Right lobe of liver (tissue), 6 donors: Measurements from ENCODE around the gene AKT3. TPM values are rescaled to one million over a fixed set of nuclear protein-coding genes. Genes with fewer than 3 reads are reported as not detected.

Experiments
- ATAC-seq, 4 donors: fragments of 200-7000 bp; cut with Tn5 transposase; one replicate each; pipeline ENCODE4 v1.9.1; 2020; ENCODE audit warnings: mild to moderate bottlenecking in 4 of 4, moderate library complexity in 4 of 4
- DNase-seq, 3 donors: peaks; one replicate each; pipeline ENCODE4 v3.0.0-alpha.2; 2020
- H3K27ac ChIP-seq, 3 donors: fragments of 200-600 bp; one replicate each; pipeline ENCODE4 v1.8.0; 2022
- H3K27me3 ChIP-seq, 2 donors: fragments of 200-600 bp; one replicate each; pipeline ENCODE4 v1.8.0; 2022
- H3K36me3 ChIP-seq, 4 donors: fragments of 200-600 bp; sonication (generic) in 1 of 4; one replicate each; pipeline versions ENCODE4 v1.5.1 to v1.8.0; 2017 to 2022; ENCODE audit warnings: control low read depth in 1 of 4
- H3K4me1 ChIP-seq, 4 donors: fragments of 200-600 bp; sonication (generic) in 1 of 4; one replicate each; pipeline versions ENCODE4 v1.5.1 to v1.8.0; 2017 to 2022; ENCODE audit warnings: control low read depth in 1 of 4
- H3K4me3 ChIP-seq, 3 donors: fragments of 200-600 bp; one replicate each; pipeline ENCODE4 v1.8.0; 2022
- H3K9me3 ChIP-seq, 4 donors: fragments of 200-600 bp; sonication (generic) in 1 of 4; one replicate each; pipeline versions ENCODE4 v1.5.1 to v1.8.0; 2017 to 2022; ENCODE audit warnings: control low read depth in 1 of 4
- POLR2A ChIP-seq: fragments of 450-650 bp; IDR thresholded peaks from one replicate; pipeline ENCODE4 v1.6.1; 2017; ENCODE audit warnings: antibody characterized with exemption, mild to moderate bottlenecking
- WGBS: methylation state at CpG from one replicate; pipeline ENCODE4 v1.1.6; 2018; ENCODE audit warnings: low coverage, low lambda C conversion rate; ENCODE audit not compliant: insufficient coverage; ENCODE audit errors: missing lambda C conversion rate; 5-methylcytosine and 5-hydroxymethylcytosine counted together
- intact Hi-C, 2 donors: fragments of 100-400 bp; cut with DNase I; formaldehyde crosslinking; loops; one replicate each; pipeline versions ENCODE4 v1.11.2 to v1.14.1; 2022
- total RNA-seq, 6 experiments: library from RNA; depleted of rRNA in 2 of 6; stranded (reverse); fragments of >200 nt in 2 of 6; fragmentation: NEBNext Ultra II Directional in 3 of 6; extraction: Animal tissue kit (Norgen Biotek cat#: 25700) in 3 of 6; gene quantifications; one replicate each; pipeline versions ENCODE4 v1.1.0 to v1.2.4, GENCODE V29; 2016 to 2023
- TF ChIP-seq, protein P1 (sequence below), 4 donors: fragments of 200-600 bp in 3 of 4; fragments of 450-650 bp in 1 of 4; IDR thresholded peaks; one replicate each; pipeline versions ENCODE4 v1.5.1 to v1.8.0; 2016 to 2022; ENCODE audit warnings: antibody characterized with exemption in 4 of 4, mild to moderate bottlenecking in 2 of 4
- donor health status: DM: no; HTN: yes; CAD: no.
- donor health status: DM: no; HTN: no; CAD: no.
- donor health status: DM: no; HTN: no; CAD: no.
- donor health status: DM: no; HTN: yes; CAD: no.
- donor health status: DM: no; HTN: yes; CAD: no.

The AKT3 gene
- total RNA-seq, 6 experiments from 2014 or later, result 4.9 to 9.6 (median 6.8) TPM

DNA sequence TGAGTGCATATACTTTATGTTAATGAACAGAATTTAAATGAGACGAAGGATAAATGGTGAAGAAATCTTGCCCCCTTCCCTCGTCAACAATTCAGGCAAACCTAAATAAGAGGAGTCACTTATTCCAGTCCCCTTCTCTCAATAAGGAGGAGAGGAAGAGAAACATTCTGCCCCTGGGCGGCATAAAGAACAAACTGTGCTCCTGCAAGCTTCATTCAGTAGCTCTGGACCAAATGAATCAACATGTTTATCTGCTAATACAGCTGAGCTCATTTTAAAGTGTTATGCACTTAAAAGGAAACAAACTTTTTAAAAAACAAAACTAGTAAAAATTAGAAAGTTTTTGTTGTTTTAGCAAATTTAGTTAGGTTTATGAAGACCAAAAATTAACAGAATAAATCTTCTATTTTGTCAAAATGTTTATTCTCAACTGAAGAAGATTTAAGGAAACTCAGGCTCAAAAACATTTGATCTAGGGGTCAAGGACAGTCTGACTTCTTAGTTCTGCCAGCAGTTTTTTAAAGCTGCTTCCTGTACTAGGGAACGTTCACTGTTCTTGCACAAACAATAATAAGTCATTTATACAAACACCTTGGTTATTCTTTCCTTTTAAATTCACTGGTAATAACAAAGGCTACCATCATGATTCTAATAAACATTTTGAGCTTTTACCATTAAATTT lies 58.3 kb downstream of the AKT3 start:
- Histone ChIP-seq H3K9me3 (no peaks in the 10 kb centered on the region), H3K36me3 (no peaks in the 10 kb centered on the region), H3K4me3 (no peak overlapping the region), H3K4me1 (no peaks in the 10 kb centered on the region), H3K27me3 (no peaks in the 10 kb centered on the region), H3K27ac (peak overlapping the region in 1 of 3 donors; percentile 9)
- ATAC-seq, result peak in 3 of 4 donors; percentile 47 to 82 (median 55)
- 33% methylated on average over 4 of the region's 4 CpGs for WGBS
- TF ChIP-seq, protein P1, sequence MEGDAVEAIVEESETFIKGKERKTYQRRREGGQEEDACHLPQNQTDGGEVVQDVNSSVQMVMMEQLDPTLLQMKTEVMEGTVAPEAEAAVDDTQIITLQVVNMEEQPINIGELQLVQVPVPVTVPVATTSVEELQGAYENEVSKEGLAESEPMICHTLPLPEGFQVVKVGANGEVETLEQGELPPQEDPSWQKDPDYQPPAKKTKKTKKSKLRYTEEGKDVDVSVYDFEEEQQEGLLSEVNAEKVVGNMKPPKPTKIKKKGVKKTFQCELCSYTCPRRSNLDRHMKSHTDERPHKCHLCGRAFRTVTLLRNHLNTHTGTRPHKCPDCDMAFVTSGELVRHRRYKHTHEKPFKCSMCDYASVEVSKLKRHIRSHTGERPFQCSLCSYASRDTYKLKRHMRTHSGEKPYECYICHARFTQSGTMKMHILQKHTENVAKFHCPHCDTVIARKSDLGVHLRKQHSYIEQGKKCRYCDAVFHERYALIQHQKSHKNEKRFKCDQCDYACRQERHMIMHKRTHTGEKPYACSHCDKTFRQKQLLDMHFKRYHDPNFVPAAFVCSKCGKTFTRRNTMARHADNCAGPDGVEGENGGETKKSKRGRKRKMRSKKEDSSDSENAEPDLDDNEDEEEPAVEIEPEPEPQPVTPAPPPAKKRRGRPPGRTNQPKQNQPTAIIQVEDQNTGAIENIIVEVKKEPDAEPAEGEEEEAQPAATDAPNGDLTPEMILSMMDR (IDR thresholded peaks at IDR 0.05), result no peak
- no peak for TF ChIP-seq POLR2A
- intact Hi-C loops, result no loop called here
- DNase-seq, result no peak

DNA sequence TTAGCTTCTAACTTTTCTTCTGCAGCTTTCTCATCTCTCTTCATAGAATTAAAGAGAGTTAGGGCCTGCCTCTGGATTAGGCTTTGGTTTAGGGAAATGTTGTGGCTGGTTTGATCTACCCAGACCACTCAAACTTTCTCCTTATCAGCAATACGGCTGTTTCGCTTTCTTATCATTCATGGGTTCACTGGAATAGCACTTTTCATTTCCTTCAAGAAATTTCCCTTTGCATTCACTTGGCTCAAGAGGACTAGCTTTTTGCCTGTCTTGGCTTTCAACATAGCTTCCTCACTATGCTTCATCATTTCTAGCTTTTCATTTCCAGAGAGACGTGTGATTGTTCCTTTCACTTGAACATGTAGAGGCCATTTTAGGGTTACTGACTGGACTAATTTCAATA lies 59.6 kb downstream of the AKT3 start:
- intact Hi-C loops, result no loop called here
- DNase-seq, result no peak
- H3K27ac ChIP-seq, result peak overlapping the region in 1 of 3 donors; percentile 9
- no peaks in the 10 kb centered on the region for H3K27me3 ChIP-seq
- H3K4me3 ChIP-seq, result no peak overlapping the region
- 52% methylated on average over 3 of the region's 3 CpGs for WGBS
- H3K4me1 ChIP-seq, result no peaks in the 10 kb centered on the region
- no peaks in the 10 kb centered on the region for H3K36me3 ChIP-seq
- no peak for TF ChIP-seq POLR2A
- TF ChIP-seq, protein P1 (IDR thresholded peaks at IDR 0.05), result no peak
- peak in 2 of 4 donors; percentile 36 to 49 for ATAC-seq
- H3K9me3 ChIP-seq, result no peaks in the 10 kb centered on the region

DNA sequence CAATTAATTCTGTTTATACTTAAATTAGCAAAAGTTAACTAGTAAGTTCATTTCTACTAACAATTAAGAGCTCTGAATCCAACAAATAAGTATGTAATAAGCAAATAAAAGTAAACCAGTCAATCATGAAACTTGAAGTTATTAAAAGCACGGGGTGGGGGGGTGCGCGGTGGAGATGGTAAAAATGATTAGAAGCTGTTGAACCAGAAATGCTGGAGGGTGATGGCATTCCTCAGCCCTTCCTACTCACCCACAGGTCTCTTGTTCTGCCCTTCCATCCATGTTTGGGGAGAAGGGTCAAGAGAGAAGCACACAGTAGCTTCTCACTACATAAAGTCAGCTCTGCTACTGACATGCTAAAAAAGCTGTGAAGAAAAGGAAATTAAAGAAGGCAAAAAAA lies 63.5 kb downstream of the AKT3 start:
- Histone ChIP-seq H3K27me3 (no peaks in the 10 kb centered on the region), H3K27ac (no peak overlapping the region), H3K36me3 (no peaks in the 10 kb centered on the region), H3K4me3 (no peak overlapping the region), H3K9me3 (no peaks in the 10 kb centered on the region), H3K4me1 (no peaks in the 10 kb centered on the region)
- 78% methylated on average over 3 of the region's 3 CpGs for WGBS
- intact Hi-C loops, result no loop called here
- ATAC-seq (no peak), DNase-seq (no peak)
- TF ChIP-seq, protein P1 (IDR thresholded peaks at IDR 0.05), result no peak
- no peak for TF ChIP-seq POLR2A

DNA sequence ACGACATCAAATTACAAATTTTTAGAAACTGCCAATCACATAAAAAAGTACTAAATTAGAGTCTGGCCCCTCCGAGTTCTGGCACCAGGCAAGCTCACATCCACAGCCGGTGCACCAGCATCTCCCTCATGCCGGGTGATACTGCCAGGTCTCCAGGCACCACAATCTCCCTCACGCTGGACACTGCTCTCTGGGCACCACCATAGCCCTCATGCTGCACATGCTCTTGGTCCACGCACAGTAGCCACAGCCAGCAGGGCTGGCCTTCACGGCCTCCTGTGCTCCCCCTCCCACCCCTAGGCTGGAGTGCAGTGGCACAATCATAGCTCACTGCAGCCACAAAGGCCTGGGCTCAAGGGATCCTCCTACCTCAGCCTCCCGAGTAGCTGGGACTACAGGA lies 65.5 kb downstream of the AKT3 start:
- no peaks in the 10 kb centered on the region for H3K27me3 ChIP-seq
- no peak overlapping the region for H3K4me3 ChIP-seq
- H3K9me3 ChIP-seq, result no peaks in the 10 kb centered on the region
- intact Hi-C loops, result no loop called here
- WGBS, result 69% methylated on average over 3 of the region's 8 CpGs
- no peaks in the 10 kb centered on the region for H3K4me1 ChIP-seq
- DNase-seq, result no peak
- ATAC-seq, result no peak
- TF ChIP-seq, protein P1 (IDR thresholded peaks at IDR 0.05), result no peak
- no peak for TF ChIP-seq POLR2A
- H3K27ac ChIP-seq, result no peak overlapping the region
- H3K36me3 ChIP-seq, result no peaks in the 10 kb centered on the region
